HG02852 (cell line): ENCODE data around the gene ZNF503.

Source experiments
- ATAC-seq: cut with Tn5 transposase; IDR thresholded peaks from one replicate; pipeline ENCODE4 v1.9.1; 2021; ENCODE audit warnings: mild to moderate bottlenecking, moderate library complexity; ENCODE audit not compliant: unreplicated experiment

The ZNF503 gene

GRCh38 chr10:75407713-75408508 is 6.3 kb upstream of the ZNF503 start:
- no peak for ATAC-seq

GRCh38 chr10:75407224-75407712 is 5.7 kb upstream of the ZNF503 start:
- no peak for ATAC-seq

GRCh38 chr10:75406462-75407223 is 5.1 kb upstream of the ZNF503 start:
- ATAC-seq: no peak

GRCh38 chr10:75405598-75406461 is 4.3 kb upstream of the ZNF503 start:
- ATAC-seq: no peak

GRCh38 chr10:75404815-75405597 is 3.4 kb upstream of the ZNF503 start:
- no peak for ATAC-seq

GRCh38 chr10:75403939-75404814 is 2.6 kb upstream of the ZNF503 start:
- ATAC-seq: no peak

- ATAC-seq: no peak
Measured at GRCh38 chr10:75403144-75403938, 1.8 kb upstream of the ZNF503 start.

- no peak for ATAC-seq
Measured at GRCh38 chr10:75402486-75403143, 1.1 kb upstream of the ZNF503 start.

GRCh38 chr10:75400771-75401568 is 594 bp downstream of the ZNF503 start:
- peak; percentile 21 for ATAC-seq

- ATAC-seq: no peak
Measured at GRCh38 chr10:75400163-75400770, 1.3 kb downstream of the ZNF503 start.

GRCh38 chr10:75399461-75400162 is 2.0 kb downstream of the ZNF503 start:
- no peak for ATAC-seq

- ATAC-seq: no peak
Measured at GRCh38 chr10:75398692-75399460, 2.7 kb downstream of the ZNF503 start.

- ATAC-seq: no peak
Measured at GRCh38 chr10:75398200-75398691, 3.3 kb downstream of the ZNF503 start.

GRCh38 chr10:75397496-75398199 is 3.9 kb downstream of the ZNF503 start:
- no peak for ATAC-seq
